Spleen (tissue), 7 donors: ENCODE measurements around the gene NUBP2.

Experiments
- POLR2A ChIP-seq, 3 donors: fragments of 450-650 bp; IDR thresholded peaks; one replicate each; pipeline ENCODE4 v1.5.1; 2017; ENCODE audit warnings: antibody characterized with exemption in 3 of 3, mild to moderate bottlenecking in 1 of 3
- TF ChIP-seq, protein P1 (sequence below), 11 experiments: fragments of 200-600 bp in 7 of 11; fragments of 450-650 bp in 4 of 11; sonication (generic) in 4 of 11; IDR thresholded peaks in 8 of 11; conservative IDR thresholded peaks in 3 of 11; 1 replicate in 7 of 11; 2 replicates in 4 of 11; pipeline versions ENCODE4 v1.4.0 to v1.8.0; 2016 to 2021; ENCODE audit warnings: antibody characterized with exemption in 11 of 11, inconsistent platforms in 4 of 11, mild to moderate bottlenecking in 1 of 11
- donor health status: DM: no; HTN: no; CAD: no; lungs with moderate emphysema.
- donor health status: DM: no; HTN: no; CAD: no.
- donor health status: DM: no; HTN: no; CAD: no.

DNA sequence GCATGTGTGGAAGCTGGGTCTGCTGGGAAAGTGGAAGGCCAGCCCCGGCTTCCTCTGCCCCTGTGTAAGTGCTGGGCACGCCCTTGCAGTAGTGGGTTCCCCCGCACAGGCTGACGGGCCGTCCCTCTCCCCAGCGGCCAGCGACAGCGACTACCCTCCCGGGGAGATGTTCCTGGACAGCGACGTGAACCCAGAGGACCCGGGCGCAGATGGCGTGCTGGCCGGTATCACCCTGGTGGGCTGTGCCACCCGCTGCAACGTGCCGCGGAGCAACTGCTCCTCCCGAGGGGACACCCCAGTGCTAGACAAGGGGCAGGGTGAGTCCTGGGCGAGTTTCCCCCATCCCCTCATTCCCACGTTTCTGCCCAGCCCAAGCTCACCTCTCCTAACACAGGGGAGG lies 16.9 kb upstream of the NUBP2 start:
- TF ChIP-seq, protein P1, sequence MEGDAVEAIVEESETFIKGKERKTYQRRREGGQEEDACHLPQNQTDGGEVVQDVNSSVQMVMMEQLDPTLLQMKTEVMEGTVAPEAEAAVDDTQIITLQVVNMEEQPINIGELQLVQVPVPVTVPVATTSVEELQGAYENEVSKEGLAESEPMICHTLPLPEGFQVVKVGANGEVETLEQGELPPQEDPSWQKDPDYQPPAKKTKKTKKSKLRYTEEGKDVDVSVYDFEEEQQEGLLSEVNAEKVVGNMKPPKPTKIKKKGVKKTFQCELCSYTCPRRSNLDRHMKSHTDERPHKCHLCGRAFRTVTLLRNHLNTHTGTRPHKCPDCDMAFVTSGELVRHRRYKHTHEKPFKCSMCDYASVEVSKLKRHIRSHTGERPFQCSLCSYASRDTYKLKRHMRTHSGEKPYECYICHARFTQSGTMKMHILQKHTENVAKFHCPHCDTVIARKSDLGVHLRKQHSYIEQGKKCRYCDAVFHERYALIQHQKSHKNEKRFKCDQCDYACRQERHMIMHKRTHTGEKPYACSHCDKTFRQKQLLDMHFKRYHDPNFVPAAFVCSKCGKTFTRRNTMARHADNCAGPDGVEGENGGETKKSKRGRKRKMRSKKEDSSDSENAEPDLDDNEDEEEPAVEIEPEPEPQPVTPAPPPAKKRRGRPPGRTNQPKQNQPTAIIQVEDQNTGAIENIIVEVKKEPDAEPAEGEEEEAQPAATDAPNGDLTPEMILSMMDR (IDR thresholded peaks at IDR 0.05 in 8 of 11, conservative IDR thresholded peaks at IDR 0.05 in 3 of 11), result no peak
- TF ChIP-seq POLR2A (IDR thresholded peaks at IDR 0.05), result no peak
